SK-N-SH treated with all-trans-retinoic acid at 6 μM for 48 hours (cell line): ENCODE data around the gene OSMR.

Experiments used
- ATAC-seq: fragments of 200-7000 bp; cut with Tn5 transposase; 3 replicates; pipeline ENCODE4 v1.9.1; 2020; ENCODE audit warnings: mild to moderate bottlenecking, moderate library complexity
- ARNTL ChIP-seq: fragments of 450-650 bp; formaldehyde crosslinking; IDR thresholded peaks from 2 replicates; pipeline ENCODE4 v1.5.0; 2020; ENCODE audit warnings: low read depth, mild to moderate bottlenecking, moderate library complexity, borderline replicate concordance
- BACH2 ChIP-seq: fragments of 250-450 bp; sonication (Bioruptor Pico); IDR thresholded peaks from 2 replicates; pipeline ENCODE4 v1.9.0; 2021; ENCODE audit warnings: mild to moderate bottlenecking, borderline replicate concordance
- CSDC2 ChIP-seq: fragments of 250-450 bp; sonication (Bioruptor Pico); IDR thresholded peaks from 2 replicates; pipeline ENCODE4 v1.5.0; 2020; ENCODE audit warnings: mild to moderate bottlenecking, moderate library complexity
- ESRRG ChIP-seq: fragments of 250-450 bp; sonication (Bioruptor Pico); IDR thresholded peaks from 2 replicates; pipeline ENCODE4 v1.6.1; 2021; ENCODE audit warnings: mild to moderate bottlenecking
- GLIS3 ChIP-seq: fragments of 250-450 bp; sonication (Bioruptor Pico); IDR thresholded peaks from 2 replicates; pipeline ENCODE4 v1.5.0; 2020; ENCODE audit warnings: mild to moderate bottlenecking, moderate library complexity
- ISL1 ChIP-seq: fragments of 250-450 bp; sonication (Bioruptor Pico); IDR thresholded peaks from 2 replicates; pipeline ENCODE4 v2.1.2; 2022; ENCODE audit warnings: mild to moderate bottlenecking, moderate library complexity
- OSR1 ChIP-seq: fragments of 250-450 bp; sonication (Bioruptor Pico); IDR thresholded peaks from 2 replicates; pipeline ENCODE4 v1.8.0; 2022; ENCODE audit warnings: moderate library complexity, mild to moderate bottlenecking, inconsistent platforms
- PPARA ChIP-seq: fragments of 250-450 bp; sonication (Bioruptor Pico); IDR thresholded peaks from 2 replicates; pipeline ENCODE4 v1.5.0; 2020; ENCODE audit warnings: mild to moderate bottlenecking, borderline replicate concordance
- RARB ChIP-seq: fragments of 250-450 bp; sonication (Bioruptor Pico); IDR thresholded peaks from 2 replicates; pipeline ENCODE4 v1.8.0; 2021; ENCODE audit warnings: mild to moderate bottlenecking, moderate library complexity
- SNAI2 ChIP-seq: fragments of 250-450 bp; sonication (Bioruptor Pico); IDR thresholded peaks from 2 replicates; pipeline ENCODE4 v1.5.0; 2020; ENCODE audit warnings: mild to moderate bottlenecking, moderate library complexity
- ZC3H10 ChIP-seq: fragments of 250-450 bp; sonication (Bioruptor Pico); IDR thresholded peaks from 2 replicates; pipeline ENCODE4 v1.5.1; 2021; ENCODE audit warnings: mild to moderate bottlenecking, moderate library complexity
- ZFP3 ChIP-seq: fragments of 250-450 bp; sonication (Bioruptor Pico); IDR thresholded peaks from 2 replicates; pipeline ENCODE4 v1.5.0; 2020; ENCODE audit warnings: mild to moderate bottlenecking, moderate library complexity
- ZFP30 ChIP-seq: fragments of 450-650 bp; formaldehyde crosslinking; IDR thresholded peaks from 2 replicates; pipeline ENCODE4 v1.5.0; 2022; ENCODE audit warnings: mild to moderate bottlenecking, moderate library complexity
- ZNF565 ChIP-seq: fragments of 450-650 bp; formaldehyde crosslinking; conservative IDR thresholded peaks from 2 replicates; pipeline ENCODE4 v1.5.0; 2020; ENCODE audit warnings: low read depth, mild to moderate bottlenecking, moderate library complexity
- ZNF70 ChIP-seq: fragments of 450-650 bp; formaldehyde crosslinking; IDR thresholded peaks from 2 replicates; pipeline ENCODE4 v1.5.0; 2020; ENCODE audit warnings: mild to moderate bottlenecking, moderate library complexity
- TF ChIP-seq, protein P1 (sequence below): fragments of 250-450 bp; sonication (Bioruptor Pico); IDR thresholded peaks from 2 replicates; pipeline ENCODE4 v1.5.1; 2021; ENCODE audit warnings: mild to moderate bottlenecking, moderate library complexity
- TF ChIP-seq, protein P2 (sequence below): fragments of 250-450 bp; sonication (Bioruptor Pico); IDR thresholded peaks from 2 replicates; pipeline ENCODE4 v1.5.0; 2020; ENCODE audit warnings: mild to moderate bottlenecking, moderate library complexity
- TF ChIP-seq, protein P3 (sequence below): fragments of 250-450 bp; sonication (Bioruptor Pico); IDR thresholded peaks from 2 replicates; pipeline ENCODE4 v1.8.0; 2021; ENCODE audit warnings: low read depth, mild to moderate bottlenecking, moderate library complexity, borderline replicate concordance
- TF ChIP-seq, protein P4 (sequence below): fragments of 250-450 bp; sonication (Bioruptor Pico); IDR thresholded peaks from 2 replicates; pipeline ENCODE4 v1.8.0; 2020; ENCODE audit warnings: mild to moderate bottlenecking, moderate library complexity, borderline replicate concordance

Gene OSMR

DNA sequence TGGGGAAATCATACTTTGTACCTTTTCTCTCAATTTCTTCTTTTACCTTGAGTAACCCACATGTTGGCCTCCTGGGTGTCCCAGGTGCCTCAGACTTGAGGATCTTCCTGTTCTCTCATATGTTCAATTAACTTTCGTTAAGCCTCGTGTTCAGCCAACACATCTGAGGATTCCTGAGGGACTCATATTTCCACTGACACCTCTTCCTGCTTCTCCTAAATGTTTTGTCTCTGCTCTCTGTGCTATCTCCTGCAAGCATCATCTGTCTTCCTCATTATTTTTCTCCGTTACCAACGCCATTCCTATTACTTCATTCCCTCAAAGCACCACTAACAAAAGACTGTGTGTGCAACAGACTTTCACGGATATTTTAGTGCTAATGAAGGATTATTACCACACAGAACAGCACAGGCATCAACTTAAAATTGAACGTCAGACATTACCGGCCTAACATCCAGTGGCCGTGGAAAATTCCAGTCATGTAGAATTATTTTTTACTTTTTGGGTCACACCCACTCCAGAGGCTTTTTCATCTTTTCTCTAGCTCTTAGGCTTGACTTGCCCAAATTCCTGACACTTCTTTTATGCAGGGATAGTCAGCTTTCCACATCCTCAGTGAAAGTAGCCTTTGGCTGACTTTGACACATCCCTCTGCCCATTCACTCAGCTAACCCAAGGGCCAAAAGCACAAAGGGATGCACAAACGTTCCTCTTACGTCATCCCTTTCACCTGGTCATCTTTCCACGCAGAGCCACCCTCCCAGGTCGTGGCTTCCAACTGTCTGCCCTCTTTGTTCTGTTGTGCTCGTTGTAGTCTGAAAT is 46.0 kb upstream of the OSMR start:
- TF ChIP-seq ARNTL (no peak), ZFP30 (CRISPR knock-in tag) (no peak), ZNF565 (CRISPR knock-in tag) (no peak), ESRRG (CRISPR knock-in tag) (no peak), GLIS3 (CRISPR knock-in tag) (no peak), RARB (CRISPR knock-in tag) (no peak), PPARA (CRISPR knock-in tag) (no peak), SNAI2 (CRISPR knock-in tag) (no peak), ZNF70 (CRISPR knock-in tag) (no peak), ZC3H10 (CRISPR knock-in tag) (no peak), ZFP3 (CRISPR knock-in tag) (no peak), ISL1 (CRISPR knock-in tag) (no peak), OSR1 (CRISPR knock-in tag) (no peak), CSDC2 (CRISPR knock-in tag) (no peak)
- TF ChIP-seq, protein P1, sequence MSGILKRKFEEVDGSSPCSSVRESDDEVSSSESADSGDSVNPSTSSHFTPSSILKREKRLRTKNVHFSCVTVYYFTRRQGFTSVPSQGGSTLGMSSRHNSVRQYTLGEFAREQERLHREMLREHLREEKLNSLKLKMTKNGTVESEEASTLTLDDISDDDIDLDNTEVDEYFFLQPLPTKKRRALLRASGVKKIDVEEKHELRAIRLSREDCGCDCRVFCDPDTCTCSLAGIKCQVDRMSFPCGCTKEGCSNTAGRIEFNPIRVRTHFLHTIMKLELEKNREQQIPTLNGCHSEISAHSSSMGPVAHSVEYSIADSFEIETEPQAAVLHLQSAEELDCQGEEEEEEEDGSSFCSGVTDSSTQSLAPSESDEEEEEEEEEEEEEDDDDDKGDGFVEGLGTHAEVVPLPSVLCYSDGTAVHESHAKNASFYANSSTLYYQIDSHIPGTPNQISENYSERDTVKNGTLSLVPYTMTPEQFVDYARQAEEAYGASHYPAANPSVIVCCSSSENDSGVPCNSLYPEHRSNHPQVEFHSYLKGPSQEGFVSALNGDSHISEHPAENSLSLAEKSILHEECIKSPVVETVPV (CRISPR knock-in tag), result no peak
- TF ChIP-seq, protein P2, sequence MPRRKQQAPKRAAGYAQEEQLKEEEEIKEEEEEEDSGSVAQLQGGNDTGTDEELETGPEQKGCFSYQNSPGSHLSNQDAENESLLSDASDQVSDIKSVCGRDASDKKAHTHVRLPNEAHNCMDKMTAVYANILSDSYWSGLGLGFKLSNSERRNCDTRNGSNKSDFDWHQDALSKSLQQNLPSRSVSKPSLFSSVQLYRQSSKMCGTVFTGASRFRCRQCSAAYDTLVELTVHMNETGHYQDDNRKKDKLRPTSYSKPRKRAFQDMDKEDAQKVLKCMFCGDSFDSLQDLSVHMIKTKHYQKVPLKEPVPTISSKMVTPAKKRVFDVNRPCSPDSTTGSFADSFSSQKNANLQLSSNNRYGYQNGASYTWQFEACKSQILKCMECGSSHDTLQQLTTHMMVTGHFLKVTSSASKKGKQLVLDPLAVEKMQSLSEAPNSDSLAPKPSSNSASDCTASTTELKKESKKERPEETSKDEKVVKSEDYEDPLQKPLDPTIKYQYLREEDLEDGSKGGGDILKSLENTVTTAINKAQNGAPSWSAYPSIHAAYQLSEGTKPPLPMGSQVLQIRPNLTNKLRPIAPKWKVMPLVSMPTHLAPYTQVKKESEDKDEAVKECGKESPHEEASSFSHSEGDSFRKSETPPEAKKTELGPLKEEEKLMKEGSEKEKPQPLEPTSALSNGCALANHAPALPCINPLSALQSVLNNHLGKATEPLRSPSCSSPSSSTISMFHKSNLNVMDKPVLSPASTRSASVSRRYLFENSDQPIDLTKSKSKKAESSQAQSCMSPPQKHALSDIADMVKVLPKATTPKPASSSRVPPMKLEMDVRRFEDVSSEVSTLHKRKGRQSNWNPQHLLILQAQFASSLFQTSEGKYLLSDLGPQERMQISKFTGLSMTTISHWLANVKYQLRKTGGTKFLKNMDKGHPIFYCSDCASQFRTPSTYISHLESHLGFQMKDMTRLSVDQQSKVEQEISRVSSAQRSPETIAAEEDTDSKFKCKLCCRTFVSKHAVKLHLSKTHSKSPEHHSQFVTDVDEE, result no peak
- TF ChIP-seq, protein P3, sequence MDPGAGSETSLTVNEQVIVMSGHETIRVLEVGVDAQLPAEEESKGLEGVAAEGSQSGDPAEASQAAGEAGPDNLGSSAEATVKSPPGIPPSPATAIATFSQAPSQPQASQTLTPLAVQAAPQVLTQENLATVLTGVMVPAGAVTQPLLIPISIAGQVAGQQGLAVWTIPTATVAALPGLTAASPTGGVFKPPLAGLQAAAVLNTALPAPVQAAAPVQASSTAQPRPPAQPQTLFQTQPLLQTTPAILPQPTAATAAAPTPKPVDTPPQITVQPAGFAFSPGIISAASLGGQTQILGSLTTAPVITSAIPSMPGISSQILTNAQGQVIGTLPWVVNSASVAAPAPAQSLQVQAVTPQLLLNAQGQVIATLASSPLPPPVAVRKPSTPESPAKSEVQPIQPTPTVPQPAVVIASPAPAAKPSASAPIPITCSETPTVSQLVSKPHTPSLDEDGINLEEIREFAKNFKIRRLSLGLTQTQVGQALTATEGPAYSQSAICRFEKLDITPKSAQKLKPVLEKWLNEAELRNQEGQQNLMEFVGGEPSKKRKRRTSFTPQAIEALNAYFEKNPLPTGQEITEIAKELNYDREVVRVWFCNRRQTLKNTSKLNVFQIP (CRISPR knock-in tag), result no peak
- no peak for ATAC-seq

DNA sequence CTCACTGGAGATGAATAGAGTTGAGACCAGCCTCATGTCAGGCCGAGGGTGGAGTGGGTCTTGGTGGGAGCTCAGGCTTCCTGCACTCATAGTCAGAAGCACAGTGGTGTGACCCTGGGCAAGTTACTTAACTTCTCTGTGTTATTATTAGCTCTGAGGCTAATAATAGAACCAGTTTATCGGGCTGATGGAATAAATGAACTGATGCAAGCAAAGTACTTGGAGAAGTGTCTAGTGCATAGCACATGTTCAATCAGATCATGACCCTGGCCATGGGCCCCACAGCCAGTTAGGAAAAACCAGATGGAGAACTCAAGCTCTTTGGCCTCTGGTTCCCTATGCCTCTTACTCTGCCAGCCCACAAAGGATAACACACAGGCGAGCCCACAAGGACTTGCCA is 45.3 kb upstream of the OSMR start:
- no peak for TF ChIP-seq ZC3H10 (CRISPR knock-in tag)
- TF ChIP-seq, all 23 proteins: peak for 0
- no peak for ATAC-seq

DNA sequence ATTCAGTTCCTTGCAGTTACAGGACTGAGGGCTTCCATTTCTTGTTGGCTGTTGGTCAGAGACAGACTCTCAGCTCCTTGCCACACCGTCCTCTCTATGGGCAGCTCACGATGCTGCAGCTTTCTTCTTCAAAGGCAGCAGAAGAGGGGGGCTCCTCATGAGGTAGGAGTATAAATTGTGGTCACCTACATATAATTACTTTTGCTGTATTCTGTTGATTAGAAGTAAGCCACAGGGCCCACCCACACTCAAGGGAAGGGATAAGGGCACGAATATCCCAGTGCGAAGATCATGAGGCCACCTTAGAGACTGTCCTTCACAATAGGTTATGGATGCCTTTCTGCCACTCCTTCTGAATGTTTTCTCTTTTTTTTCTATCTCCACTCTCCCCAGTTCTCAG is 43.7 kb upstream of the OSMR start:
- no peak for TF ChIP-seq BACH2
- no peak for TF ChIP-seq PPARA (CRISPR knock-in tag)
- TF ChIP-seq, protein P1 (CRISPR knock-in tag), result no peak
- TF ChIP-seq OSR1 (CRISPR knock-in tag), result no peak
- no peak for TF ChIP-seq SNAI2 (CRISPR knock-in tag)
- no peak for TF ChIP-seq ZNF565 (CRISPR knock-in tag)
- TF ChIP-seq ZFP3 (CRISPR knock-in tag), result no peak
- TF ChIP-seq ISL1 (CRISPR knock-in tag), result no peak
- TF ChIP-seq, protein P4, sequence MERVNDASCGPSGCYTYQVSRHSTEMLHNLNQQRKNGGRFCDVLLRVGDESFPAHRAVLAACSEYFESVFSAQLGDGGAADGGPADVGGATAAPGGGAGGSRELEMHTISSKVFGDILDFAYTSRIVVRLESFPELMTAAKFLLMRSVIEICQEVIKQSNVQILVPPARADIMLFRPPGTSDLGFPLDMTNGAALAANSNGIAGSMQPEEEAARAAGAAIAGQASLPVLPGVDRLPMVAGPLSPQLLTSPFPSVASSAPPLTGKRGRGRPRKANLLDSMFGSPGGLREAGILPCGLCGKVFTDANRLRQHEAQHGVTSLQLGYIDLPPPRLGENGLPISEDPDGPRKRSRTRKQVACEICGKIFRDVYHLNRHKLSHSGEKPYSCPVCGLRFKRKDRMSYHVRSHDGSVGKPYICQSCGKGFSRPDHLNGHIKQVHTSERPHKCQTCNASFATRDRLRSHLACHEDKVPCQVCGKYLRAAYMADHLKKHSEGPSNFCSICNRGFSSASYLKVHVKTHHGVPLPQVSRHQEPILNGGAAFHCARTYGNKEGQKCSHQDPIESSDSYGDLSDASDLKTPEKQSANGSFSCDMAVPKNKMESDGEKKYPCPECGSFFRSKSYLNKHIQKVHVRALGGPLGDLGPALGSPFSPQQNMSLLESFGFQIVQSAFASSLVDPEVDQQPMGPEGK, result no peak
- ATAC-seq, result no peak
